Parathyroid adenoma (tissue), 2 donors: ENCODE measurements around the gene TOR1B.
"Not testable (repeated sequence)": the region's sequence is repeated elsewhere in the genome, so short reads cannot be mapped to it uniquely, and the experiment has no call there.

Experiments used
- H2AFZ ChIP-seq: fragments of 300-600 bp; sonication (generic); one replicate; pipeline ENCODE4 v1.7.0; 2017; ENCODE audit warnings: antibody characterized with exemption, mild to moderate bottlenecking
- H3K27ac ChIP-seq: fragments of 300-600 bp; sonication (generic); one replicate; pipeline ENCODE4 v1.7.0; 2017
- H3K27me3 ChIP-seq: fragments of 300-600 bp; sonication (generic); one replicate; pipeline ENCODE4 v1.7.0; 2017; ENCODE audit warnings: low read length; ENCODE audit not compliant: control insufficient read depth, insufficient read depth
- H3K36me3 ChIP-seq: fragments of 300-600 bp; sonication (generic); one replicate; pipeline ENCODE4 v1.7.0; 2017; ENCODE audit warnings: low read length; ENCODE audit not compliant: control insufficient read depth, insufficient read depth
- H3K4me1 ChIP-seq: fragments of 300-600 bp; sonication (generic); one replicate; pipeline ENCODE4 v1.7.0; 2017; ENCODE audit warnings: control low read depth
- H3K4me2 ChIP-seq: fragments of 300-600 bp; sonication (generic); one replicate; pipeline ENCODE4 v1.7.0; 2017; ENCODE audit warnings: low read length
- H3K4me3 ChIP-seq: fragments of 300-600 bp; sonication (generic); one replicate; pipeline ENCODE4 v1.7.0; 2017; ENCODE audit warnings: low read depth, low read length
- H3K79me2 ChIP-seq: fragments of 300-600 bp; sonication (generic); one replicate; pipeline ENCODE4 v1.7.0; 2017; ENCODE audit warnings: control low read depth
- H3K9ac ChIP-seq: fragments of 300-600 bp; sonication (generic); one replicate; pipeline ENCODE4 v1.7.0; 2017; ENCODE audit warnings: mild to moderate bottlenecking
- H3K9me3 ChIP-seq: fragments of 300-600 bp; sonication (generic); one replicate; pipeline ENCODE4 v1.7.0; 2017; ENCODE audit warnings: low read length; ENCODE audit not compliant: control insufficient read depth
- TF ChIP-seq, protein P1 (sequence below): fragments of 300-600 bp; sonication (generic); IDR thresholded peaks from one replicate; pipeline ENCODE4 v1.7.0; 2017; ENCODE audit warnings: antibody characterized with exemption, mild to moderate bottlenecking
- donor health status: primary hyperparathyroidism.

TOR1B gene

DNA sequence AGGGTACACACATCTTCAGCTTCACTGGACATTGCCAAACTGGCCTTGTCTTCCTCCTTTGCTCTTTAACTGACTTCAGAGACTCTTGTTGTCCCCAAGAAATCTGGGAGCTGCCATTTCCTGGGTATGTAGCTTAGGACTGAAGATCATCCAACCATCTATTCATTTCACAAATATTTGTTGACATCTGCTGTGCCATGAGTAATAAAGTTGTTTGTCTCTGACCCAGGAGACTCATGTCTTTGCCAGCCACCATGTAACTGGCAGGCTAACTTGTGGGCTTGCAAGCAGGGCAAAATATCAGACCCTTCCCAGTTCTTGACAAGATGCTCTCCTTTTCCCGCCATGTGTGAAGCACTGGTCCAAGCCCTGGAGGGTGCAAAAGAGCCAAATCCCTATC, 17.1 kb upstream of the TOR1B start:
- H2AFZ ChIP-seq: no peak overlapping the region
- no peaks in the 10 kb centered on the region for H3K27me3 ChIP-seq
- no peak overlapping the region for H3K4me3 ChIP-seq
- H3K79me2 ChIP-seq: no peaks in the 10 kb centered on the region
- no peaks in the 10 kb centered on the region for H3K4me1 ChIP-seq
- no peak overlapping the region for H3K27ac ChIP-seq
- H3K9me3 ChIP-seq: no peaks in the 10 kb centered on the region
- TF ChIP-seq, protein P1, sequence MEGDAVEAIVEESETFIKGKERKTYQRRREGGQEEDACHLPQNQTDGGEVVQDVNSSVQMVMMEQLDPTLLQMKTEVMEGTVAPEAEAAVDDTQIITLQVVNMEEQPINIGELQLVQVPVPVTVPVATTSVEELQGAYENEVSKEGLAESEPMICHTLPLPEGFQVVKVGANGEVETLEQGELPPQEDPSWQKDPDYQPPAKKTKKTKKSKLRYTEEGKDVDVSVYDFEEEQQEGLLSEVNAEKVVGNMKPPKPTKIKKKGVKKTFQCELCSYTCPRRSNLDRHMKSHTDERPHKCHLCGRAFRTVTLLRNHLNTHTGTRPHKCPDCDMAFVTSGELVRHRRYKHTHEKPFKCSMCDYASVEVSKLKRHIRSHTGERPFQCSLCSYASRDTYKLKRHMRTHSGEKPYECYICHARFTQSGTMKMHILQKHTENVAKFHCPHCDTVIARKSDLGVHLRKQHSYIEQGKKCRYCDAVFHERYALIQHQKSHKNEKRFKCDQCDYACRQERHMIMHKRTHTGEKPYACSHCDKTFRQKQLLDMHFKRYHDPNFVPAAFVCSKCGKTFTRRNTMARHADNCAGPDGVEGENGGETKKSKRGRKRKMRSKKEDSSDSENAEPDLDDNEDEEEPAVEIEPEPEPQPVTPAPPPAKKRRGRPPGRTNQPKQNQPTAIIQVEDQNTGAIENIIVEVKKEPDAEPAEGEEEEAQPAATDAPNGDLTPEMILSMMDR: no peak
- H3K36me3 ChIP-seq: peaks cover 2% of the 10 kb centered on the region
- H3K4me2 ChIP-seq: no peak overlapping the region
- H3K9ac ChIP-seq: no peak overlapping the region

DNA sequence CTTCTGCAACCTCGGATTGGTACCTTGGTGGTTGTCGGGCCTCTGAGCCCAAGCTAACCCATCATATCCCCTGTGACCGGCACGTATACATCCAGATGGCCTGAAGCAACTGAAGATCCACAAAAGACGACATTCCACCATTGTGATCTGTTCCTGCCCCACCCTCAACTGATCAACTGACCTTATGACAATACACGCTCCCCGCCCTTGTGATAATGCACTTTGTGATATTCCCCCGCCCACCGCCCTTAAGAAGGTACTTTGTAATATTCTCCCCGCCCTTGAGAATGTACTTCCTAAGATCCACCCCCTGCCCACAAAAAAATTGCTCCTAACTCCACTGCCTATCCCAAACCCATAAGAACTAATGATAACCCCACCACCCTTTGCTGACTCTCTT, 16.5 kb upstream of the TOR1B start:
- H3K36me3 ChIP-seq: peaks cover 2% of the 10 kb centered on the region

DNA sequence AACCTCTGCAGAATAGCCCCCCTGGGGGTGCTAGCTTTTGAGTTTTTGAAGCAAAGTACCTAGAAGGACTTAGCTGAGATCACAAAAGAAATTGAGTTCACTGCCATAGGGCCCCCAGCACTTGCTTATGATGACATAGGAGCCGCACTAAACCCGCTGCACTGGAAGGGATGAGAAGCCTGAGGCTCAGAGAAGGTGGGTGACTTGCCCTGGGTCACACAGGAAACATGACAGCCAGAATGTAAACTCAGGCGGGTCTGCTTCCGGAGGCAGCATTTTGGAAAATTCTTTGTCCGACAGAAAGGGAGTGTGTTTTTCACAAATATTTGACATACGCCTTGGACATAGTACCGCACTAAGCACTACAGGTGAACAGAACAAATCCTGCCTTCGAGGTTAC, 8.4 kb upstream of the TOR1B start:
- no peaks in the 10 kb centered on the region for H3K4me1 ChIP-seq
- no peaks in the 10 kb centered on the region for H3K9me3 ChIP-seq
- H3K27me3 ChIP-seq: no peaks in the 10 kb centered on the region
- no peak overlapping the region for H3K27ac ChIP-seq
- no peak overlapping the region for H3K9ac ChIP-seq
- no peak overlapping the region for H3K4me2 ChIP-seq
- TF ChIP-seq, protein P1: no peak
- H3K79me2 ChIP-seq: no peaks in the 10 kb centered on the region
- peaks cover 2% of the 10 kb centered on the region for H3K36me3 ChIP-seq
- H2AFZ ChIP-seq: no peak overlapping the region
- H3K4me3 ChIP-seq: no peak overlapping the region

More for the DNA sequence above, 16.5 kb upstream of the TOR1B start:
- no peak overlapping the region for H2AFZ ChIP-seq
- H3K4me3 ChIP-seq: no peak overlapping the region
- TF ChIP-seq, protein P1: no peak
- H3K9ac ChIP-seq: no peak overlapping the region
- no peaks in the 10 kb centered on the region for H3K9me3 ChIP-seq
- H3K27me3 ChIP-seq: no peaks in the 10 kb centered on the region
- H3K4me2 ChIP-seq: no peak overlapping the region
- no peaks in the 10 kb centered on the region for H3K79me2 ChIP-seq
- H3K4me1 ChIP-seq: no peaks in the 10 kb centered on the region
- no peak overlapping the region for H3K27ac ChIP-seq

DNA sequence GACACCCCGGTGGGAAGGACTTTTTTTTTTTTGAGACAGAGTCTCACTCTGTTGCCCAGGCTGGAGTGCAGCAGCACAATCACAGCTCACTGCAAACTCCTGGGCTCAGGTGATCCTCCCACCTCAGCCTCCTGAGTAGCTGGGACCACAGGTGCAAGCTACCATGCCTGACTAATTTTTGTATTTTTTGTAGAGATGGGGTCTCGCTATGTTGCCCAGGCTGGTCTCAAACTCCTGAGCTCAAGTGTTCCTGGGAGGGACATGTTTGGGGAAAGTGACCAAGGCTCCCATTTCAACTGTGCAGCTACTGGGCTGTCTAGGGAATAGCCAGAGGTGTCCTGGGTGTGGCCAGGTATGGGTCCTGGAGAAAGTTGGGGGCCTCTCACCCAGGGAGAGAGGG, 7.0 kb upstream of the TOR1B start:
- H3K4me3 ChIP-seq, H3K27ac ChIP-seq, H3K4me1 ChIP-seq, H3K27me3 ChIP-seq, H3K79me2 ChIP-seq, H3K9me3 ChIP-seq, H3K9ac ChIP-seq, H3K36me3 ChIP-seq, H3K4me2 ChIP-seq, H2AFZ ChIP-seq: not testable (repeated sequence)

DNA sequence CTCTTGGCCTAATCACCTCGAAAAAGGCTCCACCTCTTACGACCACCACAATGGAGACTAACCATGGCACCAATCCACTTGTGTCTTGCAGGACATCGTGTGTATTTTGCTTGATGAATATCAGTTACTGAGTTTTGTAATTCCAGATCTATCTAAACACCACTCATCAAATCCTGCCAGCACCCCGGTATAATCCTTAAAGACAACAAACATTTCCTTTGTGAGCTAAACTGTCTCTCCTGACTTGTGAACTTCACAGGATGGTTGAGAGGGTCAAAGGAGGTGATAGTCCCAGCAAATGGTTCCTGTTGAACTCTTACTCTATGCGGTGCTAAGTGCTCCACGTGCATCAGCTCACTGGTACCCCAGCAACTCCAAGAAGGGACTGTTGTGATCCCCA, 4.0 kb upstream of the TOR1B start:
- no peak overlapping the region for H3K9ac ChIP-seq
- no peaks in the 10 kb centered on the region for H3K27me3 ChIP-seq
- no peak overlapping the region for H3K4me3 ChIP-seq
- TF ChIP-seq, protein P1: no peak
- H3K27ac ChIP-seq: no peak overlapping the region
- peaks cover 3% of the 10 kb centered on the region for H3K4me1 ChIP-seq
- no peaks in the 10 kb centered on the region for H3K9me3 ChIP-seq
- no peaks in the 10 kb centered on the region for H3K36me3 ChIP-seq
- H2AFZ ChIP-seq: no peak overlapping the region
- H3K4me2 ChIP-seq: no peak overlapping the region
- no peaks in the 10 kb centered on the region for H3K79me2 ChIP-seq
